Retina (tissue), 1 donor: ENCODE measurements around the gene OSBPL5.

Source experiments
- DNase-seq: peaks from one replicate; pipeline ENCODE4 v3.0.0-alpha.2; 2016

OSBPL5 gene

GRCh38 chr11:3197044-3197695, 32.1 kb upstream of the OSBPL5 start:
- DNase-seq, result no peak

DNA sequence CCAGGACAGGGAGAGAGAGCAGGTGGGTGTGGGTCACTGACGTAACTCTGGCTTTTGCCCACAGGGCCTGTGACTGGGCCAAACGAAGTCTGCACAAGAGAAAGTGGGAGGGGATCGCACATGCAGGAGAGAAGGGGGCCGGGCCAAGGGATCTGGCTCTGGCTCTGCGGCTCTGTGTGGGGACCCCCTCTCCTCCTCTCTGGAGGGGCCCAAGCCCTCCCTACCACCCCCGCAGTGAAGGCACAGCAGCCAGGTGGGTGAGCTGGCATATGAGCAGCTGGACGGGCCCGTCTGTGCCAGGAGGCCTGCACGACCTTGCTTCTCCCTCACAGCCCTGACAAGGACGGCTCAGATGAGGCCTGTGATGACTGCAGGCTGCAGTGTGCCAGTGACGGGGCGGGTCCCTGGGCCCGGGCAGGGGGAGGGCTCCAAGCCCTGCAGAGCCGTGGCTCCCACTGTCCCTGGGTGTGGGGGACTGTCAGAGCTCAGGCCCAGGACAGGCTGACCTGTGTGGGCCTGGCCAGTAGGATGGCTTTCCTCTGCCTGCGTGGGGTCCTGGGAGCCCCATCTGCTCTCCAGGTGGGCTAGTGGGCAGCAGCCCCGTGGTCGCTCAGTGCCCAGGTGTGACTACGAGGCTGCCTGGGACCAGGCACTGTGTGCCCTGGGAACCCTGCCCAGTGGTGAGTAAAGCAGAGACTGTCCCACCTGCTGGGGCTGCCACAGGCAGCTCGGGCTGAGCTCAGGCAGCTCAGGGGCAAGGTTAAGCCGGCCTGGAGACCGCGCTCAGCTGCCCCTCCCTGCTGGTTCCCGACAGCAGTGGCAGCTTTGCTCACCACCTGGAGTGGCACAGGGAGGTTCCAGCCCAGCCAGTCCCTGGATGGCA, 31.3 kb upstream of the OSBPL5 start:
- DNase-seq, result no peak

DNA sequence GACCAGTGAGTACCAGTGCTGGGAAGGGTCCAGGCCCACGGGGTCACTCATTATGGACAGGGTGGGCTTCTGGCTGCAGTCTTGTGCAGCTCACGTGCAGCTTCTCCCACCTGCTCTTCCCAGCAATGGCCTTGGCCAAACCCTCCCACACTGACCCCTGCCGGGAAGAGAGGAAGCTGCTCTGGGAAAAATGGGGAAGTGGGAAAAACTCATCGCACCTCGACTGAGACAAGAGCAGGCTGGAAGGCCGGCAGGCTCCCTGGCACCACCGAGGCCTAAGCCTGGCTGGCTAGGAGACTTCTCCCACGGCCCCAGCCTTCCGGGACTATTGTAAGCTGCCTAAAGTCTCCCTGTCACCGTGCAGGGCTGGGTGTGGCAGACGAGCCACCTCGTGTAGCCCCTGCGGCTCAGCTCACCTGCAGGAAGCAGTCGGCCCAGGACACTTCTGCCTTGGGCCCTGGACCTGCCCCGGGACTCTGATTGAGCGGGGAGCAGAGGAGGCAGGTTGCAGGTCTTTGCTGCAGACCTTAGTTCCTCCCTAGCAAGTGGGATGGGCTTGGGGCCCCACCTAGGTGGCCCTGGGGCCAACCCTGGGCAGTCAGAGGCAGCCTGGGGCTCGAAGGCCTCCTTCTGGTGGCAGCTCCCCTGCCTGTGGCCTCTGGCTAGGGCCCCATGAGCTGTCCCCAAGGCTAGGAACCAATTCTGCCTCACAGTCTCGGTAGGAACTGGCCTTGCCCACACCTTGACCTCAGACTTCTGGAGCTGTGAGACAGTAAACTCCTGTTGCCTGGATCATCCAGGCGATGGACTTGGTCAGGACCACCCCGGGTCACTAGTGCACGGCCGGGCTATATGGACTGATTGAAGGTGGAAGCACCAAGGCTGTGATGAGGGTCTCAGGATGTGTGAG, 30.4 kb upstream of the OSBPL5 start:
- no peak for DNase-seq

DNA sequence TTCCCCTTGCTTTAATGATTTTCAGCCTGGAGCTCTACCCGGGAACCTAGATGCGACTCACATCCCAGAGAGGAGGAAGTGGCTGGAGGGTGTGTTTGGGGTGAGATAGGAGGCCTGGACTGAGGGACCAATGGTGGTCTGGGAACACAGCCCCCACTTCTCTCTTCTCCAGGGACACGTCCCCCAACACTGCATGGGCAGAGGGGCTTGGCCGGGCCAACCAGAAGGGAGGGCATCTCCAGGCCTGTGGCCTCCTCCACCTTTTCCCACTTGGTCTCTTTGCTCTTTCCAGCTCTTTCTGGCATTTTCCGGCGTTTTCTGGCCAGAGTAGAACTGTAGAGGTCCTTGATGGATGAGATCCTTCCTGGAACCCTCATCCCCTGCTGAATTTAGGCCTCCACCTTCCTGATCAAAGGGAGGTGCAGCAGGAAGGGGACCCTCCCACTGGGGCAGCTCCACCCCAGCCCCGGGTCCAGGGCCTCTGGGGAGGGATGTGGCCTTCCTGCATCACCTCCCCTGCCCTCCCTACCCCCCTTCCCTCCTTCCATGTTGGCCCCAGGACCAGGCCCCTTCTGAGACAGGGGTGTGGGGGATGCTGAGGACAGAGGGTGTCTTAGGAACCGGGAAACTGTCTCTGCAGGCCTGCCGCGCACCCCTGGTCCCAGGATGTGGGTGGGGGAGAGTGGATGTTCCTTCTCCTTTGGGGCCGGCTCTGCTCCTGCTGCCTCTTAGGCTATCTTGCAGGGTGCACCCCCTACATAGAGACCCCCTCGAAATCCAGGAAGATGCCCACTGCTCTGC, 29.1 kb upstream of the OSBPL5 start:
- no peak for DNase-seq

- no peak for DNase-seq
Measured at GRCh38 chr11:3193373-3194015, 28.4 kb upstream of the OSBPL5 start.

DNA sequence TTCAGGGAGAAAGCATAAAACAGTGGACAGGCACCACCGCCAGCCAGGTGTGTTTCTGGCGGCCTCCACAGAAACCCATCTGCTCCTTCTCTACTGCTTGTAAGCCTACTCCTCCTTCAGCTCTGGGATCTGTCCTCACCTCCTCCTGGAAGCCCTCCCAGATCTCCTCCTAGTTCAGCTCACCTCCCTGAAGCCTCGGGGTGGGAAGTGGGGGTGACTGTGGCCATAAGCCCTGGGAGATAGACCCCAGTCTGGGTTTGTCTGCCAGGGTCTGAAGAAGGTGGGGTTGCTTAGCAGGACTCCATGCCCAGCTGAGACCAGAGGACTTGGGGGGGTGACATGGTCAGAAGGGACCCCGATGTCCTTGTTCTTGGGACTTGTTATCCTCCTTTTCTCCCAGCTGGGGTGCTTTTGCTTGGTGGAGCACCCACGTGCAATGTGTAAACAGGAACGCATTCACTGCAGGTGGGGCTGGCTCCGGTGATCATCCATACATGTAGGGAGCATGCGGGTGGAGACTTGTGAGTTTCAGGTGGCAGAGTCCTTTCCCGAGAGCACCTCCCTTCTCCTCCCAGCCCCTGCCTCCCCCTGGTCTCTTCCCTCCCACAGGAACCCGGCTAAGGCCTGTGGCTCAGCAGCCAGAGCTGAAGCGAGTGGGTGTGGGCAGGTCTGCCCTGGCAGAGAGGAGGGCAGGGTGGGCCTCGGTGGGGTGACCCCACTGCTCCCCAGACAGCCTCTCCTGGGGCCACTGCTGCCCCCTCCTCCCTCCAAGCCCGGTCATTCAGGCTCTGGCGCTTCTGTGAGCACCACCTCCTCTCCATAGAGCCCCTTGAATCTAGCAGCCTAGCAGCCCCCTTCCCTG, 27.6 kb upstream of the OSBPL5 start:
- DNase-seq, result no peak

DNA sequence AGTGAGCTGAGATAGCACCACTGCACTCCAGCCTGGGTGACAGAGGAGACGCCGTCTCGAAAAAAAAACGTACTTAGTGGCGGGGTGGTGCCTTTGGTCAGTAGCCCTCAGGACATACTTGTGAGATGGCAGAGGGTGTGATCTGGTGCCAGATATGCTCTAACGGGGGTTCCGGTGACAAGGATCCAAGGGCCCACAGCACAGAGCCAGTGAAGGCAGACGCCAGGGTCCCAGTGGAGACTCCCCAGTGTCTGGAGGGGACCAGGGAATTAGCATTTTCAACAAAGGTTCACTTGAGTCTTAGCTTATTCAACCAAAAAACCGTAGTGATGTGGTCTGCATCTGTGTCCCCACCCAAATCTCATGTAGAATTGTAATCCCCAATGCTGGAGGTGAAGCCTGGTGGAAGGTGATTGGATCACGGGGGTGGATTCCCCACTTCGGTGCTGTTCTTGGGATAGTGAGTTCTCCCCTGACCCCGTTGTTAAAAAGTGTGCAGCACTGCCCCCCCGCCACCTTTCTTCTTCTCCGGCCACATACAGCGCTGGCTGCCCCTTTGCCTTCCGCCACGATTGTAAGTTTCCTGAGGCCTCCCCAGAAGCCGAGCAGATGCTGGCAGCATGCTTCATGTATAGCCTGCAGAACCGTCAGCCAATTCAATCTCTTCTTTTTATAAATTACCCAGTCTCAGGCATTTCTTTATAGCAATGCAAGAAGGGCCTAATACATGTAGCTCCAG, 26.6 kb upstream of the OSBPL5 start:
- no peak for DNase-seq

- no peak for DNase-seq
Measured at GRCh38 chr11:3190600-3190999, 25.5 kb upstream of the OSBPL5 start.

DNA sequence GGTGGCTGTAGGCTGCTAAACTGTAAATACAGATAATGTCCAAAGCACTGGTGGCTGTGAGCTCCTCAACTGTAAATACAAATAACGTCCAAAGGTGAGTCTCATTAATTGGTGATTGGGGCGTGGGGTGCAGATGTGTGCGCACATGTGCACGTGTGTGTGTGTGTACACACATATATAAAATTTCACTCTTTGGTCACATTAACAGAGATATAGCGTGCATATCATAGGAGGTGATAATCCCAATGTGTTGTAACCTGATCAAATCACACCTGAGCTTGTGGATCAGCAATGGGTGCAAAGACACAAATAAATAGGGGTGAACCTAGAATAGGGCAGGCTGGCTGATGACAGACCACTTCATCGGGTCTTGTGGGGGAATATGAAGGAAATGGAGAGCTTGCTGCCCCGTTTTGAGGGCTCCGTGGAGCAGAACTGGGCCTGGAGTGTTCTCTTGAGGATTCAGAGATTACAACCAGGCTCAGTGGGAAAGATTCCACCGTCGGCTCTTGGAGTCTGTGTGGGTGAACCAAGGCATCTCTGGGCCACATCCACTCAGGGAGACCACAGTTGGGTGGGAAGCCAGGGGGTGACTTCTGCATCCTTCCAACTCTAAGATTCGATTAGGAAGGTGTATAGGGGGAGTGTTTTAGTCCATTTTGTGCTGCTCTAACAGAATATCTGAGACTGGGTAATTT, 24.9 kb upstream of the OSBPL5 start:
- DNase-seq, result no peak

GRCh38 chr11:3189196-3189843, 24.2 kb upstream of the OSBPL5 start:
- no peak for DNase-seq

DNA sequence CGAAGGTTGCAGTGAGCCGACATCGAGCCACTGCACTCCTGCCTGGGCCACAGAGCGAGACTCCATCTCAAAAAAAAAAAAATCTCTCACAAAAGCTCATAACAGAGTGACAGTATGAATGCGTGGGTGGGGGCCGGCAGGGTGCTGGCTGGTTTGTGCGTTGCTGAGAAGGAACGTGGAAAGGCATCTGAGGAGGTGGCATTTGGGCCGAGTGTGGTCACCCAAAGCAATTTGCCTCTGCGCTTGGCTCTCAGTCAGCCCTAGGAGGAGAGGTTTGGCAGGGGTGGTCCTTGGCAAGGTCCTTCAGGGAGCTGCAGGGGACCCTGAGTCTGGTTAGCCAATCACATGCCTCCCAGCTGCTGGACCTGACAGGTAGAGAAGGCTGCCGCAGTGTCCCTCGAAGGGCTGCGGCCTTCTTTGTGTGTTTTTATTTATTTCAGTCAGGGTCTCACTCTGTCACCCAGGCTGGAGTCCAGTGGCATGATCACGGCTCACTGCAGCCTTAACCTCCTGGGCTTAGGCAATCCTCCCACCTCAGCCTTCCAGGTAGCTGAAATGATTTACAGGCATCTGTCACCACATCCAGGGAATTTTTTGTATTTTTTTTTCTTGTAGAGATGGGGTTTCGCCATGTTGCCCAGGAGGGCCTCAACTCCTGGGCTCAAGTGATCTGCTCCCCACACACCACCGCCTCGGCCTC, 23.5 kb upstream of the OSBPL5 start:
- no peak for DNase-seq

- DNase-seq, result no peak
Measured at GRCh38 chr11:3186166-3186953, 21.2 kb upstream of the OSBPL5 start.

- DNase-seq, result no peak
Measured at GRCh38 chr11:3184732-3185347, 19.7 kb upstream of the OSBPL5 start.

DNA sequence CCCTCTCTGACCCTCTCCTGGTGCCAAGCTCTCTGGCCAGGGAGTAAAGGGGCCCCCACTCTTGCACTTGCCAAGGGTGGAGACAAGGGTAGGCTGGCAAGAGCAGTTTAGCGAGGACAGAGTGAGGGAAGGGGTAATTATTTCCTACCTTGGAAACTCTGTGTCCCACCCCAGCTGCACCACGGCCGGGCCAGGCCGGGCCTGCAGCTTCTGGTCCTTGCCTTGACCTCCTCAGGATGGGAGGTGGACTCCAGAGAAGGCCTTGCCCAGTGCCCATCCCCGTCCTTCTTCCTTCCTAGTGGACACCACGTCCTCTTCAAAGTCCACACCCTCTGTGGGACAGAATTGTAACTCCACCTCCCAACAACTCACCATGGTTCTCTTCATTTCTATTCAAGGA, 18.4 kb upstream of the OSBPL5 start:
- DNase-seq, result no peak

GRCh38 chr11:3182462-3182852, 17.3 kb upstream of the OSBPL5 start:
- DNase-seq, result no peak

DNA sequence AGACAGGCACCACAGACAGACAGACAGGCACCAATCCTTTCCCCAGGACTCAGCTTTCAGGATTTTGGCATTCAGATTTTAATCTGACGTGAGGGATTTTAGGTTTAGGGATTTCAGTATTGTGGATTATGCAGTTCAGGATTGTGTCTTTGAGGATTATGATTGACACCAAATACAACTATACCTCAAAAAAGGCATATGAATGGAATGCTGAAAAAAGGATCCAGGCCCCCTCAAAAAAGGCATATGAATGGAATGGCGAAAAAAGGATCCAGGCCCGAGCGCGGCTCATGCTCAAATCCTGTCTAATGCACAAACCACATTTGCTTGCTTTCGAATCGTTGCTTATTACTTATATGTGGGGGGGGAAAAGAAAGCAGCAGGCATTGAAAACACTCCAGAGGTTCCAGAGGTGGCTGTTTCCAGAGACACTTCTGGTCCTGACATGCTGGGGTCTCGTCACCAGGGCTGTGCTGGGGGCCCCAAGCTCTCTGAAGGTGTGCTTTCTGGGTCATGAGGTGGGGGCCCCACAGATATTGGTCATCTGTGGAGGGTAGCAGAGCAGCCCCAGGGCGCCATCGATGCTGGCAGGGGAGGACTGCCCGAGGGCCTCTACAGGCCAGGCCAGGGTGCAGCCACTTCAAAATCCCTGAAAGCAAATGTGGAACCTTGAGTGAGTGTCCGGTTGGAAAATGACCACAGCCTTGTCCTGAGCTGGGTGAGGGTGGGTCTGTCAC, 16.8 kb upstream of the OSBPL5 start:
- DNase-seq, result no peak
